IPS-18c (cell line): ENCODE results near the gene HS3ST3B1.

Source experiments
- H3K4me3 ChIP-seq: 2 replicates; pipeline ENCODE4 v1.7.0; 2013; ENCODE audit warnings: low read depth, mild to moderate bottlenecking, low read length, moderate library complexity; ENCODE audit not compliant: insufficient read depth
- H3K9me3 ChIP-seq: one replicate; pipeline ENCODE4 v1.6.1; 2013; ENCODE audit warnings: mild to moderate bottlenecking, low read length, moderate library complexity; ENCODE audit not compliant: control insufficient read depth, insufficient read depth

HS3ST3B1 gene

GRCh38 chr17:14366199-14366598 lies 65.3 kb downstream of the HS3ST3B1 start:
- no peak overlapping the region for H3K4me3 ChIP-seq
- H3K9me3 ChIP-seq, result no peaks in the 10 kb centered on the region

GRCh38 chr17:14372461-14372860 lies 71.6 kb downstream of the HS3ST3B1 start:
- Histone ChIP-seq H3K4me3 (no peak overlapping the region), H3K9me3 (no peaks in the 10 kb centered on the region)

DNA sequence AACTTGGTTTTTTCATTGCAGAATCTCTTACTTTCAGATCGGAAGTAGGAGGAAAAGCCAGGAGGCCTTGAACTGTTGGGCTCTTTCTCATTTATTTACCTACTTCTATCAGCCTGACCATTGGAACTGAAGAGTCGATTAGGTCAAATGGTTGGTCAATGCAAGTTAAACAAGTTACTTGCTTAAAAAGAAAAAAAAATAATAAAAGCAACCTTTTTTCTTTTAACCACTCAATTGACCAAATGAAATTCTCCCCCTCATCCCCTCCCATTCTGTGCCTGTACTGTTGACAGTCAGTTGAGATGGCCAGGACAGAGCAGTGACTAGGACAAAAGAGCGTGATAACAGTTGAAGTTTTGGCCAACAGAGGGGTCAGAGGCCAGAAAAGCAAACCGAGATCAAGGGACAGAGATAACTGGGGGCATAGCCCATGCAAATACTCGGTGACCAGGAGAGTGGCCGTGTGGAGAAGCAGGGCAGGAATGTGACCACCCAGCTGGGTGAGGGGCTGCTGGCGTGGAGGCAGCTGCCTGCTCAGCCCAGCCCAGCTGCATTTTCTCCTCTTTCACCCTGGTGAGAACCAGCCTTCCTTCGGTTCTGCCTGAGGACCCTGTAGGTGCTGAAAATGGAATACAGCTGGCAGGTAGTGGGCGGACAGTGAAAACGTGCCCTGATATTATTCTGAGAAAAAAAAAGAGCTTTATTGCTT lies 72.2 kb downstream of the HS3ST3B1 start:
- no peak overlapping the region for H3K4me3 ChIP-seq
- no peaks in the 10 kb centered on the region for H3K9me3 ChIP-seq

GRCh38 chr17:14373614-14374259 lies 72.9 kb downstream of the HS3ST3B1 start:
- H3K9me3 ChIP-seq, result no peaks in the 10 kb centered on the region
- no peak overlapping the region for H3K4me3 ChIP-seq

DNA sequence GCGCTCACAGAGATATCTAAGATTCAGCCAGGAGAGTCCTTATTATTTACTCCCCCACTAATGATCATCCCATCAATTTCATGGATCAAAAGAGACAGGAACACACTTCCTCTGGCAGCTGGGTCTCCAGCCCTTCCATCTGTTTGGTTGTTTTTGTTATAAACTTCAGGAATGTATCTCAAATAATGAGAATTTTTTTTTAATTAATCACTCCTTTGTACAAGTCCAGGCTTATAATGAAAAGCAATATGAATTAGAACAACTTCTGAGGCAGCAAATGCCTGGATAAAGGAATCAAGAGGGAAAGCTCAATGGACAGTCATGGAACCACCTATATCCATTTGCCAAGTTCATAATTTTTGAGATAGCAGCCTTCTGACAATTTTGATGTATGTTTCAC lies 73.4 kb downstream of the HS3ST3B1 start:
- Histone ChIP-seq H3K9me3 (no peaks in the 10 kb centered on the region), H3K4me3 (no peak overlapping the region)

- no peak overlapping the region for H3K4me3 ChIP-seq
- H3K9me3 ChIP-seq, result no peaks in the 10 kb centered on the region
Measured at GRCh38 chr17:14376666-14377065, 75.8 kb downstream of the HS3ST3B1 start.

GRCh38 chr17:14381606-14382005 lies 80.7 kb downstream of the HS3ST3B1 start:
- Histone ChIP-seq H3K9me3 (no peaks in the 10 kb centered on the region), H3K4me3 (no peak overlapping the region)

DNA sequence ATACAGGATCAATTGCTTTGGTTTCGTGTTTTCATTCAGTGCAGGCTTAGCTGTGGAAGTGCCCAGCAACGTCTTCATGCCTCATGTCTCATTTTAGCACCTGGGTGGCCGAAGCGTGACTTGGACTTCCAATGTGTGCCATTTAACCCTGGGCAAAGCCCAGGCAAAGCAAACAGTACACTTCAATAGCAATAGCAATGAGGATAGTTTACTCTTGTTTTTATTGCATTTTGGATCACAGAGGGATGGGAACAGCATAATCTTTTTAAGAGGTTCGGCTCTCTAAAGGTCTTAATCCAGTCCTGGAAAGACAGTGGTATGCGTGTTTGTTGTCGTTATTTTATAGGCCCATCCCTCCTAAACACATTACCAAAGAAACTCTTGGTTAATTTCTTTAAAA lies 86.2 kb downstream of the HS3ST3B1 start:
- H3K4me3 ChIP-seq, result no peak overlapping the region
- no peaks in the 10 kb centered on the region for H3K9me3 ChIP-seq

GRCh38 chr17:14389681-14390080 lies 88.8 kb downstream of the HS3ST3B1 start:
- no peaks in the 10 kb centered on the region for H3K9me3 ChIP-seq
- no peak overlapping the region for H3K4me3 ChIP-seq

DNA sequence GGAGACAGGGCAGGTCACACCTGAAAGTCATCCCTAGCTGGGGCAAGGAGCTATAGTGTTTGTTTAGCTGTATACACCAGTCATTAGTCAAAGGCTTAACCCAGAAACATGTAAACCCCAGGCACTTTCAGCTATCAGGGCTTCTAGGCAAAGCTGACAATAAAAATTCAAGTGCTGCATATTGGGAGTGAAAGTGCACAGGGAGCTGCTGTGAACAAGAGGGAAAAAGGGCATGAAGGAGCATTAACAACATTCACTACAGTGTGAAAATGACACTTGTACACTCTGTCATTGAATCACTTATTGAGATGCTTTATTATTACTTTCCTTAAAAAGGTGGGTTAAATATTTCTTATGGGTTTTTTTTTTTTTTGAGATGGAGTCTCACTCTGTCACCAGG lies 92.8 kb downstream of the HS3ST3B1 start:
- Histone ChIP-seq H3K9me3 (no peaks in the 10 kb centered on the region), H3K4me3 (no peak overlapping the region)

DNA sequence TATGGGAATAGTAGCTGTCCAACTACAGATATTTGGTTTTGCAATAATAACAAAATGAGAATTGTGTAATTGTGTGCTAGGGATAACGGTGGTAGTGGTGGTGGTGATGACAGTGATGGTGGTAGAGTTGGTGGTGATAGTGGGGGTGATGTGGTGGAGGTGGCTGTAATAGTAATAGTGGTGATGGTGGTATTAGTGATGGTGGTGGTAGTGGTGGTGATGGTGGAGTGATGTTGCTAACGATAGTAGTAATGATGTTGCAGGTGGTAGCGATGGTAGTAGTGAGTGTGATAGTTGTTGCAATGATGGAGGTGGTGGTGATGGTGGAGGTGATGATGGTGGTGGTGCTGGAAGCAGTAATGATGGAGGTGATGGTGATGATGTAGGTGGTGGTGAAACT lies 94.4 kb downstream of the HS3ST3B1 start:
- no peaks in the 10 kb centered on the region for H3K9me3 ChIP-seq
- H3K4me3 ChIP-seq, result no peak overlapping the region

GRCh38 chr17:14396547-14396946 lies 95.7 kb downstream of the HS3ST3B1 start:
- H3K4me3 ChIP-seq, result no peak overlapping the region
- no peaks in the 10 kb centered on the region for H3K9me3 ChIP-seq

GRCh38 chr17:14398766-14399165 lies 97.9 kb downstream of the HS3ST3B1 start:
- H3K9me3 ChIP-seq, result peaks cover 4% of the 10 kb centered on the region
- H3K4me3 ChIP-seq, result no peak overlapping the region
